IMR-90 (cell line): Measurements from ENCODE around the gene AVPR1A.

Experiments used
- CHD1 ChIP-seq: IDR thresholded peaks from 2 replicates; pipeline ENCODE4 v1.6.1; 2012; ENCODE audit warnings: low read depth, low read length, improper control_type of control experiment
- CTCF ChIP-seq: conservative IDR thresholded peaks from 2 replicates; pipeline ENCODE4 v1.5.1; 2012; ENCODE audit warnings: mild to moderate bottlenecking, low read depth, low read length, improper control_type of control experiment
- ELK1 ChIP-seq: fragments of 150-350 bp; IDR thresholded peaks from 2 replicates; pipeline ENCODE4 v1.6.1; 2016; ENCODE audit warnings: low read depth, mild to moderate bottlenecking, low read length, moderate library complexity, borderline replicate concordance
- FOS ChIP-seq: fragments of 150-350 bp; IDR thresholded peaks from 2 replicates; pipeline ENCODE4 v1.6.1; 2016; ENCODE audit warnings: low read depth, low read length
- MAFK ChIP-seq: IDR thresholded peaks from 2 replicates; pipeline ENCODE4 v1.6.1; 2012; ENCODE audit warnings: low read depth, low read length, improper control_type of control experiment
- MAZ ChIP-seq: IDR thresholded peaks from 2 replicates; pipeline ENCODE4 v1.6.1; 2012; ENCODE audit warnings: low read depth, mild to moderate bottlenecking, low read length, improper control_type of control experiment, moderate library complexity, borderline replicate concordance
- MXI1 ChIP-seq: IDR thresholded peaks from 2 replicates; pipeline ENCODE4 v1.6.1; 2012; ENCODE audit warnings: low read depth, mild to moderate bottlenecking, low read length, moderate library complexity, borderline replicate concordance
- NFE2L2 ChIP-seq: fragments of 150-350 bp; IDR thresholded peaks from 2 replicates; pipeline ENCODE4 v1.6.1; 2016; ENCODE audit warnings: low read depth, mild to moderate bottlenecking, low read length
- POLR2A ChIP-seq: IDR thresholded peaks from 2 replicates; pipeline ENCODE4 v1.6.1; 2012; ENCODE audit warnings: mild to moderate bottlenecking, low read depth, low read length
- RAD21 ChIP-seq: IDR thresholded peaks from 2 replicates; pipeline ENCODE4 v1.6.1; 2012; ENCODE audit warnings: low read length, improper control_type of control experiment
- SMC3 ChIP-seq: fragments of 150-350 bp; IDR thresholded peaks from 2 replicates; pipeline ENCODE4 v1.6.1; 2016; ENCODE audit warnings: low read depth, mild to moderate bottlenecking, antibody characterized with exemption, low read length, moderate library complexity
- USF2 ChIP-seq: fragments of 150-350 bp; IDR thresholded peaks from 2 replicates; pipeline ENCODE4 v1.6.1; 2017; ENCODE audit warnings: mild to moderate bottlenecking, antibody characterized with exemption, low read length, low read depth

- TF ChIP-seq CTCF (no peak), MXI1 (no peak), POLR2A (no peak), CHD1 (no peak), USF2 (no peak), NFE2L2 (no peak), SMC3 (no peak), RAD21 (no peak), MAFK (no peak), ELK1 (no peak), FOS (no peak), MAZ (no peak)
Measured at GRCh38 chr12:63179224-63179623, 28.2 kb upstream of the AVPR1A start.
